GM19463 (cell line): ENCODE results near the gene TTC28.
"Not testable (repeated sequence)": the region's sequence is repeated elsewhere in the genome, so short reads cannot be mapped to it uniquely, and the experiment has no call there.

ENCODE experiments used
- ATAC-seq: cut with Tn5 transposase; IDR thresholded peaks from one replicate; pipeline ENCODE4 v1.9.1; 2021; ENCODE audit warnings: mild to moderate bottlenecking, moderate library complexity; ENCODE audit not compliant: unreplicated experiment

Gene TTC28

GRCh38 chr22:28366856-28367255 is 312.8 kb downstream of the TTC28 start:
- ATAC-seq = no peak

DNA sequence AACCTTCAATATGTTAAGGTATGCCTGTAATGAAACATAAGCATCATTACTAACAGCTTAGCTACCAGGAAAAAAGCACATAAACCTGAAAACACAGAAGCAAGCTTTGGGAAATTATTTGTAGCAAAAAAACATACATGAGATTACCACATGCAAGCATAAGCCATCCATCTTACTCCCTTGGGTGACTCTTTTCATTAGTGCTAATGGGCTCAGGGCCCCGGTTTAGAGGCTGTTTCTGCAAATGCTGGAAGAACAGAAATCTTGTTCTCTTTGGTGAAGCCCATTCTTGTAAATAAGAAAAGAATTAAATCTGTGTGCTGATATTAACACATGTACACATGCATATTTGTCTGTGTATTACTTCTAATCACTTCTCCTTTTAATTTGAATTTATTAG is 314.3 kb downstream of the TTC28 start:
- ATAC-seq = no peak

DNA sequence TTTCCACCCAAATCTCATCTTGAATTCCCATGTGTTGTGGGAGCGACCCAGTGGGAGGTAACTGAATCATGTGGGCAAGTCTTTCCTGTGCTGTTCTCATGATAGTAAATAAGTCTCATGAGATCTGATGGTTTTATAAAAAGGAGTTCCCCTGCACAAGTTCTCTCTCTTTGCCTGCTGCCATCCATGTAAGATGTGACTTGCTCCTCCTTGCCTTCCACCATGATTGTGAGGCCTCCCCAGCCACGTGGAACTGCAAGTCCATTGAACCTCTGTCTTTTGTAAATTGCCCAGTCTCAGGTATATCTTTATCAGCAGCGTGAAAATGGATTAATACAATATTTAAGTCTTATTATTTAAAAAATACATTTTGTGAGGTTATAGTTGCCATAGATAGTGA is 315.5 kb downstream of the TTC28 start:
- not testable (repeated sequence) for ATAC-seq

DNA sequence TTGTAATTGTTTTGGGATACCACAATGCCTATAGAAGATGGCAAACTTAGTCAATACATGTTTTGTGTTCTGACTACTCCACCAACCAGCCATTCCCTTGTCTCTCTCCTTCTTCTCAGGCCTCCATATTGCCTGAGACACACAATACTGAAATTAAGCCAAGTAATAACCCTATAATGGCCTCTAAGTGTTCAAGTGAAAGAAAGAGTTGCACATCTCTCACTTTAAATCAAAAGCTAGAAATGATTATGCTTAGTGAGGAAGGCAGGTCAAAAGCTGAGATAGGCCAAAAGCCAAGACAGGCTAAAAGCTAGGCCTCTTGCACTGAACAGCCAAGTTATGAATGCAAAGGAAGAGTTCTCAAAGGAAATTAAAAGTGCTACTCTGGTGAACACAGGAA is 318.7 kb downstream of the TTC28 start:
- ATAC-seq = no peak

DNA sequence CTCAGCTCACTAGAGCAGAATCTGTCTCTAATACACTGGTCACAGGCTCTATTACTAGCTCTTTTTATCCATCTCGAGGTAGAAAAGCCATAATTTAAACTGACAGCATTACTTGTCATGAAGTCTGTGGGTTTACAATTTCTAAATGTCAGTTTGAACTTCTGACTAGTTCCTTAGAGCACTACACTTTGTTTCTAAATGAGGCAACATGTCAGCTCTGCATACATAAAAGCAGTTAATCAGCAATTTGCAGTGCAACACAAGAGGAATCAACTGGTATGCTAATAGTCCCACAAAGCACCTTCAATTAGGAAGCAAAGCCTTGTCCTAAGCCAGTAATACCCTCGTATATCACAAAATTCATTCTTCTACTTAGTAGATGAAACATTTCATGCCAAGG is 321.3 kb downstream of the TTC28 start:
- no peak for ATAC-seq

GRCh38 chr22:28357193-28357592 is 322.4 kb downstream of the TTC28 start:
- no peak for ATAC-seq

DNA sequence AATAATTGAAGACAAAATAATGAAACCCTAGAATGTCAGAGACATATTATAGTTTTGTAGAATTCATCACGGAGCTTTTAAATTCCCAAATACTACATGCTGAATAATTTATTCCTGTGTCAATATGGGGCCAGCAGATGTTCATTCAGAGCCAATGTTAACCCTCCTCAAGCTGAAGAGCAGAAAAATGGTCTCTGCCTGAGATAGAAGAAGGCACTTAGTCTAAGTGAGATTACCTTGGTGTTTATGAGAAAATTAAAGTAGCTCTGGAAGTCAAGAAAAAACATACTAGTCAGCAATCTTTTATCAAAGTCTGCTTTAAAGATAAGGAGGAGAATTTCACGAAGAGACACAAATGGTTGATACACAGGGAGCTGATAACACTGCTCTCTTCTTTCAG is 328.2 kb downstream of the TTC28 start:
- ATAC-seq = no peak

- ATAC-seq = no peak
Measured at GRCh38 chr22:28348613-28349609, 330.7 kb downstream of the TTC28 start.

DNA sequence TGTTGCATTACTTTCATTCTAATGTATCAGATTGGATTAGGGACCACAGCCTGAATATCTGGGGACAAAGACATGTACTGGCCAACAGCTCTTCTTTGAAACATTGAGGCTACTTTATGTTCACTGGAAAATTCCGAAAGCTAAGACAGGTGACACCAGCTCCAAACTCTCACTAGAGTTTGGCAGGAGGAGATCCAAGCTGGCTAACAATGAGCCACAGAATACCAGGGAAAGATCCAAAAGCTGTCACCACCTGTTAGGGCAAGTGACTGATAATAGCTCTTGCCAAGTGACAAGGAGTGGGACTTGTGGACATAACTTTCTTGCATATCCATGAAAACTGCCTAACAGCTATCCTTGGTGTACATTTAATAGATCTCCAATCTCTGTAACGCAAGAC is 333.3 kb downstream of the TTC28 start:
- no peak for ATAC-seq

- no peak for ATAC-seq
Measured at GRCh38 chr22:28344918-28345703, 334.5 kb downstream of the TTC28 start.

DNA sequence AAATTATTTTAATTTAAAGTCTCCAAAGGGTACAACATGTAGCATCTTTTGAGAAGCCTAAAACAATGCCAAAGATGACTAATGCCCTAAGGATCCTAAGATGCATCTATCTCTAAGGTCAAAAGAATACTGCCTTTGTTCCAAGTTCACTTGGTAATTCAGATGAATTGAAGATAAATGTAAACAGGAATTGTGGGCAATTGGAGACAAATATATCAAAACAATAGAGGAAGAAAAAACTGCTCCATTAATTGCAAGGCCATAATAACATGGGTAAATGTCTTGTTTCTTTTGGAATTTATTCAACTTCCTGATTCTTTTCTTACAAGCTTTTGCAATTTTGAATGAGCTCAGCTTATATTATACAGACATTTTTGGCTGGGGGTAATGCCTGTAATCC is 338.6 kb downstream of the TTC28 start:
- ATAC-seq = no peak

DNA sequence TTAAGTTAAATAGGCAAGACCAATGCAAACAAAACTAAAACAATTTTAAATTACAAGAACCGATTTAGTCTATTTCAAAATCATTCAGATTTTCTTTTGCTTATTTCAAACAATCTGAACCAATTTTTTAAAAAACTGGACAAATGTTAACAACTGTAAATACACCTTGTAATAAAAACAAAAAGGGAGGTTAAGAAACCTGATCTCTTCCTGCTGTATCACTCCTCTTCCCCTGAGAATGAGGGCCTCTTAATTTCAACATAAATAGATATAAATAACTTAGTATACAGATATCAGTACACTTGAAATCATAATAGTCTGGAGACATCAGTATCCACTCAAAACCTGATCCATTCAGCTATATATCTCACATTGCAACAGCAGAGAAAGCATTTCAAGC is 346.6 kb downstream of the TTC28 start:
- ATAC-seq = no peak

DNA sequence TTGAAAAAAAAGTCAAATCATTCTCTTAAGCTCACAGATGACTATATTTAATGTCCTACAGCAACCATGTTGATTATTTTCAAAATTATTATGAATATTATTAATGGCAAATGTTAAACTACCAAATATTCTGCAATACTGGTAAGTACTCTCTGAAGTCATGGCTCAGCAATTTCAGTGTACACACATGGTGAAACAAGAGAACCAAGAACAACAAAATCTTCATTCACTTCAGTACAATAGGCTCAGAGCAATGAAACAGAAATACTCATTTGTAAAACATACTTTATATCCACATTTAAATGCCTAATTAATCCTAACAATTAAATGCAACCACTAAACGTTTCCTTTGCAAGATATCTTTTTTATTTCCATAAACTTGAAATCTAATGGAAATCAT is 347.2 kb downstream of the TTC28 start:
- ATAC-seq = no peak

DNA sequence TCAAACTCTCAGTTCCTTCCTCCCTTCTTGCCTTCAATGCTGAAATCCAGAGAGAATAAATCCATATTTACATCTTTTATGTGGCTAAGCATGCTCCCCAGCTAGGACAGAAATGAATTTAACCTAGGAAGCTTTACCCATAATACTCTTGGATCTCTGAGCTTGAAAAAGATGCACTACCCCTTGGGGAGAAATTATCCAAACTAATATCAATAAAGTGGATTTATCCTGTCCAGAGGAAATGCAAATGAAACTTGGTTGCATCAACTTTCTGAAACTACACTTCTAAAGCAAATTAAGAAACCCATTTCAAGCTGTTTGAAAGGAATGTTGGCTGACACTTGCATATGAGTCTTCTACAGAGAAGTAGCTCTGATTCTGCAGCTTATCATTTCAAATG is 347.9 kb downstream of the TTC28 start:
- no peak for ATAC-seq

DNA sequence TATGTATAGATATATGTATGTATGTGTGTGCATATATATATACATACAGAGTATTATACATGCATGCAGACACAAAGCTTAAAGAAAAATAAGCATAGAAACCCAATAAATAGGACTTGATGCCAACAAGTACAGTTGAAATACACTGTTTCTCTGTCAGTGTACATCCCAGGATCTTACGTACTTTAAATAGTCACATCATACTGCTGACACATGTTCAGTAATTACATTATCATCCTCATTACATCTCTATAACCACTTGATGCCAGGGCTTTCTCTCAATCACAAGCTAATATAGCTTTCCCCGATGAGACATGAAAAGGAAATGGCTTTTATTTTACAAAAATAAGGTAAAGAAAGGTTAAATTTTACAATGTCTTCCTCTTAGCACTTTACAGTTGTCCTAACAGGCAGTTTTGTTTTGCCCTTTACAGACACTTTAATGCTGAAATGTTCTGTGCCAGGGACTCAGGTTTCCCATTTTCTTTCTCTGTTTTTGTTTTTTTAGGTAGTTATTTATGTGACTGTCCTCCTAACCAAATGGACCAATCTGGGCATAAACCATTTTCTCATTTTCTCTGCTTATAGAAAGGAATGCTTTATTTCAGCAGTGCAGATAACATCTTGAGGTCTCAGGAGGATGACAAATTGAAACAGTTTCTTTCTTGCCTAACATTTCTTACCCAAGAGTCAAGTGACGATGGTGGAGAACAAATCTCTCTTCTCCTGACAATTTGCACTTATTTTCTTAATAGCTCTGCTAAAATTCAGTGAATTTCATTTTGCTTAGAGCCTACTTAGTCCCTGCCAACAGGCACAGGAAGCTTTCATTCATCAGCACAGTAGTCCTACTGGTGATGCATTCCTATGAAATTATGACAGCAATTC is 350.2 kb downstream of the TTC28 start:
- no peak for ATAC-seq

- ATAC-seq = no peak
Measured at GRCh38 chr22:28328756-28329155, 350.9 kb downstream of the TTC28 start.

DNA sequence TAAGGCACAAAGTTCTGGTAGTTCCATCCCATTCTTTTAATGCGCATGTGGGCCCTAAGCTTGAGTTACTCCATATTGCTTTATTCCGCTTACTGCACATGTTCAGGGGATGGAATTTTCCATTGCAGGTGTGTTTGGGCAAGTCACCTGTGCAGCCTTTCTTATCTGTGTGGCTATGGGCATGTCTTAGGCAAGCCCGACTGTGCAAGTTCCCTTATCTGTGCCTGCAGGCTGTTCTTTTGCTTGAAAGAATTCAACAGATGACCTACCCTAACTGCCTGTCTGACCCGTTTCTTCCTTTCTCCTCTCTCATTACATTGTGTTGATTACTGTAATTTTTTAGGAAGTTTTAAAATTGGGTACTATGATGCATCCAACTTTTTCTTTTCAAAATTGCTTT is 363.6 kb downstream of the TTC28 start:
- ATAC-seq = no peak

GRCh38 chr22:28314959-28315358 is 364.7 kb downstream of the TTC28 start:
- no peak for ATAC-seq

GRCh38 chr22:28310299-28310698 is 369.3 kb downstream of the TTC28 start:
- no peak for ATAC-seq

DNA sequence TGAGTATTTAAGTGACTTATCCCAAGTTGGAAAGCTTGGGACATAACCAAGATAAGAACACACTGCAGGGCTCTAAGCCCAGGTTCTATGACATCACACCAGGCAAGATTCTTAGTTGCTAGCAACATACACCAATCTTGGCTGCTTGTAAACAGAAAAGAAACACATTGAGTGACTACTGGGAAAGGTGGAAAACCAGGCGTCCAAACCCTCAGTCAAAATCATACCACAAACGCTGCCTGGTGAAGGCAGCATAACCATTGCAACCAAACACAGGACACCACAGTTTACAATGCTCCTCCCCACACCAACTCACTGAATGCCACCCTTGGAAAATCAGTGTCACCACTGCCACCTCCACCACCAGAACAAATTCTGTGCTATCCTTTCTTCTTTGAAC is 379.9 kb downstream of the TTC28 start:
- no peak for ATAC-seq

GRCh38 chr22:28299309-28299708 is 380.3 kb downstream of the TTC28 start:
- ATAC-seq = no peak
